Fibroblast of lung (primary cell): ENCODE data around the gene FBLN1. TPM values are rescaled to one million over a fixed set of nuclear protein-coding genes. Genes with fewer than 3 reads are reported as not detected.

Experiments
- DNase-seq, 2 donors: peaks; one replicate each; pipeline versions ENCODE4 v3.0.0 to v3.0.0-alpha.2; 2010; ENCODE audit warnings: low read depth in 2 of 2
- H2AFZ ChIP-seq: 2 replicates; pipeline ENCODE4 v1.5.1; 2012; ENCODE audit warnings: low read length, control low read depth, inconsistent platforms
- H3K27ac ChIP-seq: 2 replicates; pipeline ENCODE4 v1.5.1; 2011; ENCODE audit warnings: low read length, control low read depth; ENCODE audit not compliant: insufficient read depth
- H3K27me3 ChIP-seq: 2 replicates; pipeline ENCODE4 v1.5.1; 2011; ENCODE audit warnings: mild to moderate bottlenecking, low read length; ENCODE audit not compliant: control insufficient read depth, insufficient read depth
- H3K36me3 ChIP-seq: 2 replicates; pipeline ENCODE4 v1.5.1; 2011; ENCODE audit warnings: low read length; ENCODE audit not compliant: control insufficient read depth, insufficient read depth
- H3K4me1 ChIP-seq: 2 replicates; pipeline ENCODE4 v1.5.1; 2011; ENCODE audit warnings: low read length; ENCODE audit not compliant: control insufficient read depth, insufficient read depth; ENCODE audit errors: extremely low read depth
- H3K4me2 ChIP-seq: 2 replicates; pipeline ENCODE4 v1.5.1; 2011; ENCODE audit warnings: low read length, control low read depth; ENCODE audit not compliant: insufficient read depth; ENCODE audit errors: extremely low read depth
- H3K4me3 ChIP-seq, 4 experiments: fragments of 200-600 bp in 1 of 4; sonication (generic) in 1 of 4; replicated peaks in 1 of 4; 2 replicates each; pipeline ENCODE4 v1.5.1; 2011 to 2016; ENCODE audit warnings: low read length in 4 of 4, low read depth in 3 of 4, mild to moderate bottlenecking in 3 of 4, control low read depth in 2 of 4, inconsistent platforms in 1 of 4, mixed read lengths in 1 of 4; ENCODE audit not compliant: insufficient read depth in 1 of 4; ENCODE audit errors: control extremely low read depth in 1 of 4
- H3K79me2 ChIP-seq: 2 replicates; pipeline ENCODE4 v1.5.1; 2012; ENCODE audit warnings: mild to moderate bottlenecking, low read length, inconsistent platforms; ENCODE audit not compliant: control insufficient read depth, insufficient read depth
- H3K9ac ChIP-seq: 2 replicates; pipeline ENCODE4 v1.5.1; 2011; ENCODE audit warnings: mild to moderate bottlenecking, low read length, control low read depth; ENCODE audit not compliant: insufficient read depth
- H3K9me3 ChIP-seq: 2 replicates; pipeline ENCODE4 v1.5.1; 2012; ENCODE audit warnings: low read depth, low read length; ENCODE audit not compliant: control insufficient read depth, insufficient read depth
- H4K20me1 ChIP-seq: 2 replicates; pipeline ENCODE4 v1.5.1; 2011; ENCODE audit warnings: low read length; ENCODE audit not compliant: control insufficient read depth, insufficient read depth; ENCODE audit errors: extremely low read depth
- EZH2 ChIP-seq: IDR thresholded peaks from 2 replicates; pipeline ENCODE4 v1.5.1; 2012; ENCODE audit warnings: low read length, control low read depth, mild to moderate bottlenecking; ENCODE audit errors: missing control alignments
- polyA plus RNA-seq, 2 donors: library from polyadenylated mRNA; depleted of rRNA in 1 of 2; stranded (reverse) in 1 of 2; unstranded in 1 of 2; fragments of >200 nt; gene quantifications; 2 replicates each; pipeline ENCODE4 v1.2.1, GENCODE V29; 2011 to 2012; ENCODE audit warnings: missing spikeins in 1 of 2
- total RNA-seq: library from RNA; depleted of rRNA; stranded (reverse); fragments of >200 nt; gene quantifications from 2 replicates; pipeline ENCODE4 v1.2.1, GENCODE V29; 2014
- TF ChIP-seq, protein P1 (sequence below), 2 donors: IDR thresholded peaks in 1 of 2; conservative IDR thresholded peaks in 1 of 2; 1 replicate in 1 of 2; 2 replicates in 1 of 2; pipeline ENCODE4 v1.5.1; 2011 to 2012; ENCODE audit warnings: low read length in 2 of 2, control low read depth in 1 of 2, inconsistent platforms in 1 of 2, low read depth in 1 of 2, mild to moderate bottlenecking in 1 of 2

Gene FBLN1
- total and polyA plus RNA-seq, 2 donors (not counting 1 experiment from before 2014, with no cell fraction given), result 134 to 270 TPM

DNA sequence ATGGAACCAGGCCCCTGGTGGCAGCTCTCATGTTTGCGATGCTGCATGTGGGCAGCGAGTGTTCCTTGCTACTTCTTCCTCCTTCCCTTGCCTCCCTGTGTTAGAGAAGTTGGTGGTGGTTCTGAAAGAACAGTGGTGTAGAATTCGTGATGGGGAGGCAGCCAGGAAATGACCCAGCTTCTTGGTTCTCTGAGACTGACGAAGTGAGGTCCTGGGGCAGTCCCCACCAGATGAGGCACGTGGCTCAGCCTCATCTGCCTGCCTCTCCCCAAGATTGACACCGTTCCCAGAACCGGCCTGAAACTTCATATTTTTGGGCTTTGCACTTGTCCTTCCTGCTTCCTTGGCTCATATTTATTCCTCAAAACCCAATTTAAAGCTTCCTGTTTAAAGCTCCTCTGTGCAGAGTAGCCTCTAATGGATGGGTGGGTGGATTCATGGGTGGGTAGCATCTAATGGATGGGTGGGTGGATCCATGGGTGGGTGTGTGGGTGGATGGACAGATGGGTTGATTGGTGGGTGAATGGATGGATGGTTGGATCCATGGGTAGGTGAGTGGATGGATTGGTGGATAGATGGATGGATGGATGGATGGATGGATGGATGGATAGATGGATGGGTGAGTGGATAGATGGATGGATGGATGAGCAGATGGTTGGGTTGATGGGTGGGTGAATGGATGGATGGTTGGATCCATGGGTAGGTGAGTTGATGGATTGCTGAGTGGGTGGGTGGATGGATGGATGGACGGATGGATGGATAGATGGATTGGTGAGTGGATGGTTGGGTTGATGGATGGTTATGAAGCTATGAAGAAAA, 91.6 kb downstream of the FBLN1 start:
- Histone ChIP-seq H3K79me2 (no peaks in the 10 kb centered on the region), H3K27me3 (no peaks in the 10 kb centered on the region), H3K4me2 (no peak overlapping the region), H3K4me3 (no peak overlapping the region), H2AFZ (no peak overlapping the region), H3K36me3 (no peaks in the 10 kb centered on the region), H3K9ac (no peak overlapping the region), H3K4me1 (no peaks in the 10 kb centered on the region), H4K20me1 (no peaks in the 10 kb centered on the region), H3K9me3 (no peaks in the 10 kb centered on the region), H3K27ac (no peak overlapping the region)
- DNase-seq, result no peak
- TF ChIP-seq, protein P1, sequence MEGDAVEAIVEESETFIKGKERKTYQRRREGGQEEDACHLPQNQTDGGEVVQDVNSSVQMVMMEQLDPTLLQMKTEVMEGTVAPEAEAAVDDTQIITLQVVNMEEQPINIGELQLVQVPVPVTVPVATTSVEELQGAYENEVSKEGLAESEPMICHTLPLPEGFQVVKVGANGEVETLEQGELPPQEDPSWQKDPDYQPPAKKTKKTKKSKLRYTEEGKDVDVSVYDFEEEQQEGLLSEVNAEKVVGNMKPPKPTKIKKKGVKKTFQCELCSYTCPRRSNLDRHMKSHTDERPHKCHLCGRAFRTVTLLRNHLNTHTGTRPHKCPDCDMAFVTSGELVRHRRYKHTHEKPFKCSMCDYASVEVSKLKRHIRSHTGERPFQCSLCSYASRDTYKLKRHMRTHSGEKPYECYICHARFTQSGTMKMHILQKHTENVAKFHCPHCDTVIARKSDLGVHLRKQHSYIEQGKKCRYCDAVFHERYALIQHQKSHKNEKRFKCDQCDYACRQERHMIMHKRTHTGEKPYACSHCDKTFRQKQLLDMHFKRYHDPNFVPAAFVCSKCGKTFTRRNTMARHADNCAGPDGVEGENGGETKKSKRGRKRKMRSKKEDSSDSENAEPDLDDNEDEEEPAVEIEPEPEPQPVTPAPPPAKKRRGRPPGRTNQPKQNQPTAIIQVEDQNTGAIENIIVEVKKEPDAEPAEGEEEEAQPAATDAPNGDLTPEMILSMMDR (conservative IDR thresholded peaks at IDR 0.05 in 1 of 2, IDR thresholded peaks at IDR 0.05 in 1 of 2; ENCODE audit: low read depth in 1 of 2, low read length in 2 of 2), result no peak
- no peak for TF ChIP-seq EZH2

DNA sequence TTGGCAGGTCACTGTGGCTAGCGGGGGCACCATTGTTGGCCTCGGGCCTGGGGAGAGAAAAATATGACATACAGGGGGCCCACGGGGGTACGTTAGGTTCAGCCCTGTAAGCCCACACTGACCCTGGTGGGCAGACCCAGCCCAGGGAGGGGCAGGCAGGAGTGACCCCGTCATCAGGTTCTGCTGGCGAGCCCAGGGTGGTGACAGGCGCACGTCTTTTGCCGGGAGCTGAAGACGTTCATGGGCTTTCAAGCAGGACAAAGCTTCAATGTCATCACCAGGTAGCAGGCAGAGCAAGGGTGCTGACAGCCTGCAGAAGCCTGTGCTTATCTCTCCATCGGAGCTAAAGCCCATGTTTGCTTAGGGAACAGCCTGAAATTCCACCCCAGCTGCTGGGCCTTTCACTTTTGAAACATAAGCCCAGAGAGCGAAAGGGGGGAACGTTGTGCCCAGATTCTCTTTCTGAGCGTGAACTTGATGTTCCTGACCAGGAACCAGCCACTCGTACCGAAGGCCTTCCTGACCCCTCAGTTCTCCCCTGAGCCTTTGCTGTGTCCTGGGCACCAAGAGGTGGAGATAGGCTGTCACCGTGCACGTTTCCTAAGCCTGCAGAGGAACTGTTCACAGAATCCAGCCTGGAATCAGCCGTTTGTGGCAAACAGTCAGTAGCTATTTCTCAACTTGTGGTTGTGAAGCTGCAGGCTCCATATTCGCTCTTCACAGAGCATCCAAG, 94.9 kb downstream of the FBLN1 start:
- no peaks in the 10 kb centered on the region for H3K4me1 ChIP-seq
- H3K9ac ChIP-seq, result no peak overlapping the region
- H3K9me3 ChIP-seq, result no peaks in the 10 kb centered on the region
- H3K36me3 ChIP-seq, result no peaks in the 10 kb centered on the region
- H3K79me2 ChIP-seq, result no peaks in the 10 kb centered on the region
- no peak overlapping the region for H2AFZ ChIP-seq
- no peak overlapping the region for H3K4me2 ChIP-seq
- H3K4me3 ChIP-seq, result no peak overlapping the region
- H4K20me1 ChIP-seq, result no peaks in the 10 kb centered on the region
- no peak for DNase-seq
- no peaks in the 10 kb centered on the region for H3K27me3 ChIP-seq
- no peak overlapping the region for H3K27ac ChIP-seq
- TF ChIP-seq, protein P1 (conservative IDR thresholded peaks at IDR 0.05 in 1 of 2, IDR thresholded peaks at IDR 0.05 in 1 of 2; ENCODE audit: low read depth in 1 of 2, low read length in 2 of 2), result no peak
- TF ChIP-seq EZH2, result no peak

DNA sequence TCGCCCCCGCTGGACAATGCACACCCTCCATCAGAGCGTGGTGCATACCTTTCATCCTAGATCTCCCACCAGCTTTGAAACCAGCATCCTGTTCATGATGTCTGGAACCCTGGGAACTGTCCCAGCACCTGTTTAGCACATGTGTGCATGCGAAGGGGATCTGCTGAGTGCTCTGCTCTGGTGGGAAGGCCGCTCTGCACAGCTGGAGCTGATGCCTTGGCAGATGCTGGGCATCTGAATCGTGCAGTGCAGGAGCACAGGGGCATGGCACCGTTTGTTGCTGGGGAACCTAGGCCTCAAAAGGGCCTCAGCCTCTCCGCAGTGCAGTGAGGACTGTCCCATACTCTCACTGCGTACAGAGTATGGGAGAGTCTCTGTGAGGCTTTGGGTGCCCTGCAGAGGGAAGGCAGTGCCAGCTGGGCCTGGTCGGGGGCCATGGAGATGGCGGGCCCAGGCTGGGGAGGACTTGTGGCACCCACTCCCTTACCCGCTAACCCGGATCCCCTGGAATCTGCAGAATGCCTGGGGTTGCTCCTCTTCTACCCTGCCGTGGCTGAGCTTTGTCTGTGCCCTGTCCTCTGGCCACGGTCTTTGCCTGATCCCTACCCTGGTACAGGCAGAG, 96.0 kb downstream of the FBLN1 start:
- no peak overlapping the region for H3K27ac ChIP-seq
- TF ChIP-seq EZH2, result no peak
- TF ChIP-seq, protein P1 (conservative IDR thresholded peaks at IDR 0.05 in 1 of 2, IDR thresholded peaks at IDR 0.05 in 1 of 2; ENCODE audit: low read depth in 1 of 2, low read length in 2 of 2), result no peak
- H3K36me3 ChIP-seq, result no peaks in the 10 kb centered on the region

More for the DNA sequence above, 96.0 kb downstream of the FBLN1 start:
- Histone ChIP-seq H2AFZ (no peak overlapping the region), H3K4me1 (no peaks in the 10 kb centered on the region), H3K9me3 (no peaks in the 10 kb centered on the region), H3K27me3 (no peaks in the 10 kb centered on the region), H3K9ac (no peak overlapping the region), H4K20me1 (no peaks in the 10 kb centered on the region), H3K4me3 (no peak overlapping the region), H3K79me2 (no peaks in the 10 kb centered on the region), H3K4me2 (no peak overlapping the region)
- DNase-seq, result no peak
